Activated CD4-positive, alpha-beta T cell treated with anti-CD3 and anti-CD28 coated beads, Interleukin-2, amount 50 U/mL, for 24 hours (primary cell): Measurements from ENCODE around the gene DNHD1.

Experiments
- DNase-seq, 2 donors: peaks; one replicate each; pipeline ENCODE4 v3.0.0-alpha.2; 2020; ENCODE audit warnings: low read depth in 1 of 2, low spot score in 1 of 2

The DNHD1 gene, protein sequence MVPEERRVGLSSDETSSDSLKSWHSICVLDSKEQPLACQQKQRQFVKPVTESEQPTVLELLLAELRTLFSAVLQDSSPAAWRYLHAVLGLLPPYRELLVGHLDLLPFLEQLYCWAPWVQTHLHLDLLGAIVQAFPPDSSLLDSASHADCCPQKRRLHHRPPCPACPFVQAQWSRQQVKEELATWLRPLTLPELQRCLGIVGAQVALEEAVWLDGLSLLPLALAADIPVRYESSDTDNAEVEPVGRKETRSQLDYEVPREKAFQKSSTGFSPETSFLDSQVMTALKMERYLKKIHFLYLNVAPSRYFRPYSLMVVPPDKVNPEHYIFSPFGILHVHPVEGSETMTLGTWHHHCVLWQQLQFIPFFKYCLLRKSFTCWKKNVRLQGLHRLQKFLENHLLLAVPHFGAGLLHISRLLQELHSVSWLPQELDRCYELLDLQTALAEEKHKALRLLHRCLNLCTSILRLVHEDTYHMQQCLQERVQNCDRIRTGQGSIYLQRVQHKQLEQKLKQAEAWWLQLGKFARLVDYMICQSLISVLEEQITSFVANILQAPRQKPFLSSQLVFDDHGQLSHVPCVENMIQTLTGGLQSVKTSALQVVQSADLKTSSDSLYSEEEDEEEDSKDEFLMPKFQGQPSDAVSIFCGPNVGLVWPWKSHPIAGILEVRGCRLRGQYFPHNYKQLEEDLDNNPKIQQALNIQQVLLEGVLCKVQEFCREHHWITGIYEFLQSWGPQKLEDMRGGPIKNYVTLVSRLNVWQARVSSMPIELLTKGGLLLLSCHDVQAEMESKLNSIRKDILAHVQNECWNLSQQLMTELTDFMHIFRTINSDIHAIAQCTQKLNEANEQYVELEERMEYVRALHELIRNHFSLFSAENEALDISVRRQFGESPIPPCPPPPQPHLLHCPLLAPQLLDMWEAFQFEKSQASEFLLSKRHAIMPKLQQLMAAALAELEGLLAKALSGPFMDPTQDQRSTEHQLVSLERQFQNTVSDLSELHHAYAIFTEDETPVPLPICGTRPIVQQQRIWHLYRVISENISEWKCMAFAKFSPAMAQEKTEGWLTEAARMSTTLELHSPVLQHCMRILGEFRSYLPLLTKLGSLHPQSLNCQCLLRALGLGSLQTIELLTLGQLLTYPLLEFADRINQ (N-terminal part only)

DNA sequence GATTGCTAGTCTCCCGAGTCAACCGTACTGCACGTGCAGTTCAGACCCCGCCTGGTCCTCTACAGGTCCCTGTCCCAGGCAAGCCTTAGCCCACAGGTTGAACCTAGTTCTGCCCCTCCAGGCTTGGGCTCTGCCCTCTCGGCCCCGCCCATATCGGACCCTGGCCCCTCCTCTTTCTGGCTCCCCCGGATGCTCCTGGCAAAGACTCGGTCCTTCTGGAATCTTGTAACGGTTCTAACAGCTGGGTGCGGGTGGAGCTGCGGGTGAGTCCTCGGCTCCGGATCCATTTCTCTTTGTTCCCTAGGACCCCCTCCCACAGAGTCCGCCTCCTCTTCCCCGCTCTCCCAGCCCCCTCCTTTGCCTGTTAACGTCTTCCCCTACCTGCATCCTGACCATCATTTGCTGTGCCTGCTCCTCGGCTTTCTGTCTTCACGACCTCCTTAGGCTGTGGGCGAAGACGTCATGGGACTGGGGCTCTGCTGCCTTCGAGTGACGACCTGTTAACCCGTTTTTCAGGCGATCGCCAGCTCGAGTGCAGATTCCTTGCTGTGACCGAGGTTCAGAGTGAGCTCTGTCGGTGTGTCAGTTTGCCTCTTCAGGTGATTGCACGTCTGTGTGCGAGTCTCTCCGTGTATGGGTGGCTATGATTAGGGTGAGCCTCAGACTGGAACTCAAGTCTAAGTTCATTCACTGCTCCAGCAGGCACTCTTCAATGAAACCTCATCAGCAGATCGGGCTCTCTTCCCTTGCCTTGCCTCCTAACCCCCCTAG is at the start of gene DNHD1:
DNHD1 (plus strand) TSS at position 212 of the 771 bp plus-strand sequence. CDS start 936 bp downstream, outside the sequence.
- DNase-seq: no peak

DNA sequence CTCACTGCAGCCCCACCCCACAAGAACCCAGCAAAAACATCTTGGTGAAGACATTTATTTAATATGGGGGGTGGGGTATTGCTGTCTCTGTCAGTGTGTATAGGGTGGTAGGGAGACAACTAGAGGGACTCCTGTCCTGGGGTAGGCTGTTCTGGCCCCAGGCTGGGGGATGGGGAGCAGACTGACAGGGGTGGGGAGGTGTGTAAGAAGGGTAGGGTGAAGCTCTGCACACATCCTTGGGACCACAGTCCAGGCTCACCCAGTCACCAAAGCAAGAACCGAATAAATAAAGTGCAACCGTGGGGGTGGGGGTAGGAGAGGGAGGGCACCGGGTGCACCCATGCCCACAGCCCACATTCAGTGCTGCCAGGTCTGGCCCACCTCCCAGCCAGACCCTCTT is 48.5 kb upstream of the DNHD1 start:
- no peak for DNase-seq

DNA sequence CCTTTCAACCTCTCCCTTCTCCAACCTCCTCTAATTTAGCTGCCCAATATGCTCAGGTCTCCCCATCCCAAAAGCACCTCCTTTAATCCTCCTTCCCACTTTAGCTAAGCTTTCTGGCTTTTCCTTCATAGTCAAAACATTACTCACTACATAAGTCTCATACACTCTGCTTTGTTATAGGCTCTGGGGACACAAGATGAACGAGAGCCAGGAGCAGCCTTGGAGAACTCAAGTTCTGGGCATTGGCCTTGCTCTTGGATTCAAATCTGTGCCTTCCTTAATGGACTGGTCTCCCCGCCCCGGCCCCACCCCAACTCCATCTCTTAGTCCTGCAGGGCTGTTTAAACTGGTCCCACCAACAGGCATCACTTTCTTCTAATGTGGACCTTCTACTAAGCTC is 44.9 kb upstream of the DNHD1 start:
- no peak for DNase-seq

DNA sequence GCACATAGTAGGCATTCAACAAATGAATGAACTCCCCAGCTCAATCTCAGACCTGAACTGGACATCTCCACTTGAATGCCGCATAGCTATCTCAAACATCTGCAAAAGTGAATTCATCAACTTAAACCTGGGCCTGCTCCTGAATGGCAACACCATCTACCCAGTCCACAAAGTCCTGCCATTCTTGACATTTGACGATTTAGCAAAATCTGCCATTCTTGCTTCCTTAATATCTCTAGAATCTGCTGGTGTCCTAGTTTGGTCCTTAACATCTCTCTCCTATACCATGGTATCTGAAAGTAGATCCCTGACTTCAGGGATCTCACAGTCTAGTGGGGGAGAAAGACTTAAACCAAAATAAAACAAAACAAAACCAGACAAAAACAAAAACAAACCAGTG is 43.9 kb upstream of the DNHD1 start:
- no peak for DNase-seq

DNA sequence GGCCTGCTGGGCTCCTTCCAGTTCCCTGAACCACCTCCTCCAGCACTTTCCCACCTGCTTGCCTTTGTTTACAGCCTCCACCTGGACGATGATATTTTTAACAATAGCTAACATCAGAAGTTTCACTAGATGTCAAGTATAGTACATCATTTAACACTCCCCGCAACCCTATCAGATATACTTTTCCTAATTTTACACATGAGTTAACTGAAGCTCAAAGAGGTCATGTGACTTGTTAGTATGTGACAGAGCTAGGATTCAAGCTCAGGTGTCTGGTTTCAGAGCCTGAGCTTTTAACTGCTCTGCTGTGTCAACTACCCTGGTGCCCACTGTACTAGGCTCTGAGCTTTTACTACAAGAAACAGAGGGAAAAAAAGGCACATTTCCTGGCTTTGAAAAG is 42.0 kb upstream of the DNHD1 start:
- no peak for DNase-seq

DNA sequence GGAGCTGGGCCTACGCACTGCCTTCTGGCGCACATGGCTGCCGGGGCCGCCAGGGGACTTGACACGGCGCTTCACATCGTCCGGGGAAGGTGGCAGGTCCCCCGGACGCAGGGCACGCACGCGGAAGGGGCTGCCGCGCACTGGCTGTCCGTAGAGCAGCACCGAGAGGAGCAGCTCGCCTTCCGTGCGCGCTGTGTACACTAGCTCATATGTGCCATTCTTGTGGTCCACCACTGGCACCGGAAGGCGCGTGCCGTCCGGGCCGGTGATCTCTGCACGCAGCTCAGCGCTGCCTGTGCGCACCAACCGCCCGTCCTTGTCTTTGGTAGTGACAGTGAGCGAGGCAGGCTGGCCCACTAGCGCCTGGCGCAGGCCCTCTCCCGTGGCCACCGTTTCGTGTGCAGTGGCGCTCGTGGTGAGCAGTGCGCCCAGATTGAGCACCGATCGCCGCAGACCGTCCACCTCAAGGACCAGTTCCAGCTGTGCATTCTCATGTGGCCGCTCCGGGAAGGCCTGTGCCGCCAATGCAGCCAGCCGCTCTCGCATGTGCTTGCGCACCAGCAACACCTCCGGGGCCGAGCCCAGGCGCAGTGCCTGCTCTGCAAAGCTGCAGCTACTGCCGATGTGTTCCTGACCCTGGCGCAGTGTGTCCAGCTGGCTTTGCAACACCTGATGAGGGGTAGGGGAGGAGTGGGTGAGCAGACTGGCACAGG is 40.6 kb upstream of the DNHD1 start:
- DNase-seq: no peak

DNA sequence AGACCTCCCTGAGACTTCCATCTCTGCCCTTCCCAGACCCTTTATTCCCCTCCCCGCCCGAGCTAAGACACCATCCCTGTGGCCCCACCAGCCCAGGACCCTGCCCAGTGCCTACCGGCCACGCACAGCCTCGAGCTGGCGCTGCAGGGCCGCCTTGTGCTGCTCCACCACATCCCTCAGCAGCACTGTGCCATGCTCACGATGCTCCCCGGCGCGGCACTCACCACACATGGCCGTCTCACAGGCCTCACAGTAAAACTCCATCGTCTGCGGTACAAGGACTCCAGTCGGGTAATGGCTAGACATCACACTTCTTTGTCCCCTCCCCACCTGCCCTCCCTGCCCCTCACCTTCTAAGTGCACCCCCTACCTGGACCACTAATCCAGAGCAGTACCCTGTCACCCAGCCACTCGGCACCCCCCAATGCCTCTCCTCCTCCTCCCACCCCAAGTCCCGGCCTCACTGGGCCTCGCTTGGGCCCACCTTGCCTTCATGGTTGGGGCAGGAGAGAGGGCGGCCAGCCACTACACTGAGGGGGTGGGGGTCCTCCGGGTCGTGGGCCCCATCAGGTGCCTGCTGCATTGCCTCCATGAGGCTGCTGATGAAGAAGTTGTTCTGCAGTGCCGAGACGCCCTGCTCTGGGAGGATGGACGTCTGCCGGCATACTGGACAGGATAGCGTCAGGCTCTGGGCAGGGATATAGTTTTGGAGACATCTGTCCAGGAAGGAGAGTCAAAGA is 39.3 kb upstream of the DNHD1 start:
- DNase-seq: no peak

DNA sequence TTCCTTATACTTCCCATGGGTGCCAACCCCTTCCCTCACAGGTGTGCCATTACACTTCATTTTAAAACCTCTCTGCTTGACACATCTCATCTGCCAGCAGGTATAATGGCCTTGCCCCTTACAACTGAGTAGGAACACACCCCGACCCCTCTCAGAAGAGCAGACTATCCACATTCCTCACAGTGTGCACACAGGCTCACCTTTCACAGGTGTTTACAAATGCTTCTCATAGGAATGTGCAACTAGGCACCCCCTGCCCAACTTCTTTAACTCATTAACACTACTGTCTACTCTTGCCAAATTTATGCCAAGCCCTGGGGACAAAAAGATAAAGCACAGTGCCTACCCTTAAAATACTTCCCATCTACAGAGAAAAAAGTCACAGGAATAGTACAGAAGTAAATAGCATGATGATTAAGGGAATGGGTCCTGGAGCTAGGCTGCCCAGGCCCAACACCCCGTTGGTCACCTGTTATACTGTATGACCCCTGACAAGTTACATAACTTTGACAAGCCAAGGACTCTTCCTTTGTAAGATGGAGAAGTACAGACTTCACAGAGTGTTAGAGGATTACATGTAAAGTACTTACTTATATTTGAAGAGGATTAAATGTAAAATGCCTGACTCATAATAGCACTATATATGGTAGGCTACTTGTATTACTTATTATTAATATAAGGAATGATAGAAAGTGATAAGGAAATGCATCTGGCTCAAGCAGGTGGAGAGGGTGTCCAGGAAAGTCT is 38.6 kb upstream of the DNHD1 start:
- no peak for DNase-seq

DNA sequence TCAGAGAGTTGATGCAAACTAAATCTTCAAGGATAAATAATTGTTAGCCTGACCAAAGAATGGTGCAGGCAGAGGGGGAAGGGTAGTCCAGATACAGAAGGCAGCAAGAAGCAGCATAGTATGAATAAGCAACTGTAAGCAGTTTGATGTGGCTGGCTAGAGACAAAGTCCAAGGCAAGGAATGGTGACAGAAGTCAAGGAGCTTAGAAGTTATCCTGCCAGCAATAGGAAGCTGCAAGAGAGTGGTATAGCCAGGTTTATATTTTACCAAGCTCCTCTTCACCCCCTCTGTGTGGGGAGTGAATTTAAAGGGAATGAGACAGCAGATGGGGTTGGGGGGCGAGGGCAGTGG is 38.0 kb upstream of the DNHD1 start:
- no peak for DNase-seq

DNA sequence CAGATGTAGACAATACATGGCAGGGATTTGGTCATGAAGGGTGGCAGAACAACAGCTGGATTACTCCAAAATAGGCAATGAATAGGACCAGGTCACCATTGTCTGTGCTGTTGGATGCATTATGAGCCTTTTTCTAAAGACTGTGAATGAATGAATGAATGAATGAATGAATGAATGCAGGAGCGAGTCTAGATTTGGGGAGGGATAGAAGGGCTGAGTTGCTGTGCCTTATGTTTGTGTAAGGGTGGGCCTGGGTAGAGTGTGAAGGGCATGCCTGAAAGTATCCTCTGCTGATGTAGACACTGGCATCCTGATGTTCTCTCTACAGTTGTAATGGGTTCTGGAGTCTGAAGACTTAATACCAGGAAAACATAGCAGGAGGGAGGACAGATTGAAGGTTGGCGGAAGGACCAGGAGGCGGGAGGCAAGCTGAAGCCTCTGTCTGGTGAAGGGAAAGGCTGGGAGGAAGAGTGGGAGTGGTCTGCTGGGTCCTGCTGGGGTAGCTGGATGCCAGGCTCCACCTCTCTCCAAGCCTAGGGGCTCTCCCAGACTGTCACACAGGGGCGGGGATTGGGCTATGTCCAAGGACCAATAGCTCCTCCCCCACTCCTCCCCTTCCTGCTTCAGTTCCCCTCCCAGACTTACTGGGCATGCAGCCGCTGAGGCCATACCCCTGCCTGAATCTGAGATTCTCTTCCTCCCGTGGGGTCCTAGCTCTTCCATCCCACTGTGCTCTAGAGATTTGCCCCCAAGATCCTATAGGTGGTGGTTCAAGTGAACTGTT is 28.2 kb upstream of the DNHD1 start:
- DNase-seq: no peak

DNA sequence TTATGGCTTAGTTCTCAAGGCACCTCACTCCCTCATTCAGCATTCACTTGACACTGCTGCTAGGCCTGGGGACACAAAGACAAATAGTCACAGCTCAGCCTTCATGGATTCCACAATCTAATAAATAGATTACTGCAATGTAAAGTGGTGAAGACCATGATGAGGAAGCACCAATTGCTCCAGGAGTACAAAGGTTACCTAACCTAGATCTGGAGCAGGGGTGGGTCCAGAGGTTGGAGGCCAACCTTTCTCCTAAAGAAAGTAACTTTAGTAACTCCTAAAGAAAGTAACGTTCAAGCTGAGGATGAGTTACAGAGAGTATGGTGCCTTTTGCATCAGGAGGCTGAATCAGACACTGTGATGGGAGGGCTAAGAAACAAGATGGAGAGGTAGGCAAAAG is 27.5 kb upstream of the DNHD1 start:
- no peak for DNase-seq

DNA sequence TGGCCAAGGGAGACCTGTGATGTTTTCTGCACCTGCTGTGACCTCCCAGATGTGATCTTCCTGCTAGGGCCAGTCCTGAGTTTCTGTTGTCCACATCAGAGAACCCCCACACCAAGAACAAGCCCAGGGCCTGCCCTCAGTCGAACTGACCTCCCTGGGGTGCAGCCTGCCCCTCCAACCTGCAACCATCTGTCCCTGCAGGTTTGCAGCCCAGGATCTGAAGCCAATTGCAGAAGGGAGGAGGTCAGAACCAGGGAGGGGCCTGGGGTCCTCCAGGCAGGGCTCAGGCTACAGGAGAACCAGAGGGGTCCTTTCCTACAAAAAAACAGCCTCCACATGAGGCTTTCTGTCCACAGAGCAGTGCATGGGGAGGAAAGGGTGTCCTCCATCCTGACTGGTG is 24.1 kb upstream of the DNHD1 start:
- DNase-seq: no peak

DNA sequence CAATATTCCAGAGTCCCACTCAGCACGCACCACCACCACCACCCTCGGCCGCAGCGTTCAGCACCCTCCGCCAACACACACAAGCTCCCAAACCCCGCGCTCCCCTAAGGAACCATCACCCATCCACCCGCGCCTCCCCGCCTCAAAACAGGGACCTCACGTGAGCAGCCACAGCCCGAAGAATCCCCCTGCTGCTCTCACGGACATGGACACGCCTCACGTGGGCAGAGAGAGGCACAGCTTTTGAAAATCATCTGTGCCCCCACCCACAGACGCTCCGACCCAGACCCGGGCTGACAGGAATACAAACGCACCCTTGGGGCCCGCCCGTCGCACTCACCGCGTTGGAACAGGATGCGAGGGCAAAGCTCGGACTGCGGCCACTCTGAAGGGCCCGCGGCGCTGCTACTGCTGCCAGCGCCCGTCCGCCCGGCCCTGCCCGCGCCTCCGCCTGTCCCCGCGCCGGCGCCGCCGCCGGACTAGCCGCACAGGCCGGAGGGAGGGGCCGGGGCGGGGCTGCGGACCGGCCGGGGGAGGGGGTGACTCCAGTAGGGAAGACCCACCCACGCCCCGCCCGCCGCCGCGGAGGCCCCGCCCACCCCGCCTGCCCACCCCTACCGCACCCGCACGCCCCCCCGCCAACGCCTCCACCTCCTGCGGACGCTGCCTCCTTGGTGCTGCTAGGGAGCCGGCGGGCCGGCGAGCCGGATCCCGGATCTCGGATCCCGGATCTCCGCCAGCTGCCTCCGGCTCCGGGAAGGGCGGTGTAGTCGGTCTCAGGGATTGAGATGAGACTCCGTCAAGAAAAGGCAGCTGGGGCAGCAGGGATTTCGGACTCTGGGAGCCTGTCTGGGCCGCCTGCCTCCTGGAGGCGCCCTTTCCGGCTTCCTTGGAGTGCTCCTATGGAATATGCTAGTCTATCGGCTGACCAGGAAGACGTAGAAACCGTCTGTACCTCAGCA is 23.3 kb upstream of the DNHD1 start, which contains the start of gene TRIM3:
TRIM3 (minus strand) TSS at position 491 of the 962 bp plus-strand sequence. CDS start 8,246 bp downstream, outside the sequence.
- DNase-seq: peak; percentile 19 to 32

DNA sequence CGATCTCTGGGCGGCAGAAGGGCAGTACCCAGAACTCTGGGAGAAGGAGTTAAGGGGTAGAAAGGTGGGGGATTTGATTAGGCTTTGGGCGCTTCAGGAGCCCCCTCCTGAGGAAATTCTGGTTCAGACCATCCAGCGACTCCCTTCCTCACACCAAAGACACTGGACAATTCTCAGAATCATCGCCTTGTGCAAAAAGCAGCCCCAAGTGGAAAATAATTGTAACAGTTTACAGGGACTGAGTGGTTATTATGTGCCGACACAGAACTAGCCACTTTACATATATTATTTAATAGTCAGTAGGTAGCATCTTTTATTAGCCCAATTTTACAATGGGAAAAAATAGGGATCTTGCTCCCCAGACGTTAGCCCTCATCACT is 22.7 kb upstream of the DNHD1 start:
- DNase-seq: no peak

DNA sequence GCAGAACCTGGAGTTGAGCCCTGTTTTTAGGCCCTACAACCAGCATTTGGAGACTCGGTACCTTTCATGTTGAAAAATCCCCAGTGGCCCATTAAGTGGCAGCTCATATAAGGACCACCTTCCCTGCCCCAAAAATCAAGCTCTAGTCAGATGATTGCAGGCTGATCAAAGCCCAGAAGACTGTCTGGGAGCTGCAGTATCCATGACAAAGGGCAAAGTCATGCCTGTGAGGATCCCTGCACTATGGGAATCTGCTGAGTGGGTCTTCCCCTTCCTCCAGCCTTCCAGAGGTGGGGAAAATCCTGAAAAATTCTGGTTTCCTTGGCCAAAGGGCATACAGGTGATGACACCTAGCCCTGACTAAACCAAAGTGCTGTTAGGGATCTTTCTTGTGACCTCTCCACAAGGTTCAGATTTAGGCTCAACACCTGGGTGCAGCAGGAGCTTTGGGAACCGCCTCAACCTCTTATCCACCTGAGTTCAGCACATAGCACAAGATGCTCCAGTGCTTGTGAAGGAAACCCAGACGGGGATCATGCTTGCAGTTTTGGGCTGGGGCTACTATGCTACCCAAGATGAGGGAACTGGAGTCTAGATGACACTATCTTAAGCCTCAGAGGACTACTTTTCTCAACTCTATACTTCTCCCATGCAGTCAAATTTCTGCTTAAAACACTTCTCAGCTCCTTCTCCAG is 22.1 kb upstream of the DNHD1 start:
- DNase-seq: no peak

DNA sequence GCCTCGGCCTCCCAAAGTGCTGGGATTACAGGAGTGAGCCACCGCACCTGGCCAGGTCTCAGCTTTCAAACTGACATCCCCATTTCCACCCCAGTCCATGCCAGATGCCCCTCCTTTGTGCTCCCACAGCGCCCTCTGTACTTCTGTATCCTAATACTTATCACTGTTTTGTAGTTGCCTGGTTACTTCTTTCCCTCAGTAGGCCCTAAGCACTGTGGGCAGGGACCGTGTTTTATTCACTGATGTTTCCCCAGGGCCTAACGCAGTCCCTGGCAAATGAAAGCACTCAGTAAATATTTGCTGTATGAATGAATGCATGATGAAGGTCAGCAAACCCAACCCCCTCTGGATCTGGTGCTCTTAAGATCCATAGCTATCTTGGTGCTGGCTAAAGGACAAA is 21.1 kb upstream of the DNHD1 start:
- no peak for DNase-seq
